Measurements from ENCODE around the gene CTTN. TPM values are rescaled to one million over a fixed set of nuclear protein-coding genes. Genes with fewer than 3 reads are reported as not detected.

The CTTN gene
- total RNA-seq, 1 experiment from 2014 or later, result 533 TPM

DNA sequence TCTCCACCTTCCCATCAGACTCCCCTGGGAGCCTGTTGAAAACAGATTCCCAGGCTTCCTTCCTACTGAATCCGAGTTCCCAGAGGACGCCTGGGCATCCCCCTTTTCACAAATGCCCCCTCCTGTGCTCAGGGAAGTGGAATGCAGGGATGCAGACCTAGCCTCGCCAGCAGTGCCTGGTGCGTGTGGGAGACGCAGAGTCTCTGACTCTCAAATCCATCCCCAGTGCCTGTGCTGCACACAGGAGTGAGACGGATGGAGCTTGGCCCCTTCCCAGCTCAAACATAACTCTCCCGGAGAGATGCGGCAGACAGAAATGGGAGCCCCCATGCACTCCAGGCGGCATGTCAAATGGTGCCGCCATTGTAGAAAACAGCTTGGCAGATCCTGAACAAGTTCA lies 62.6 kb downstream of the CTTN start:
- H3K36me3 ChIP-seq (ENCODE audit: low read depth), result no peaks in the 10 kb centered on the region
- H3K27me3 ChIP-seq (ENCODE audit: insufficient read depth, low read depth), result no peaks in the 10 kb centered on the region
- H4K20me1 ChIP-seq (ENCODE audit: insufficient read depth), result no peaks in the 10 kb centered on the region
- no peaks in the 10 kb centered on the region for H3K9me2 ChIP-seq (ENCODE audit: insufficient read depth)
- H2AFZ ChIP-seq, result no peak overlapping the region
- H3K79me2 ChIP-seq (ENCODE audit: low read depth), result no peaks in the 10 kb centered on the region
- ChIA-PET CTCF (no interaction called here), POLR2A (ENCODE audit: unreplicated experiment) (no interaction called here)
- DNase-seq, result no peak
- TF ChIP-seq, protein P1, sequence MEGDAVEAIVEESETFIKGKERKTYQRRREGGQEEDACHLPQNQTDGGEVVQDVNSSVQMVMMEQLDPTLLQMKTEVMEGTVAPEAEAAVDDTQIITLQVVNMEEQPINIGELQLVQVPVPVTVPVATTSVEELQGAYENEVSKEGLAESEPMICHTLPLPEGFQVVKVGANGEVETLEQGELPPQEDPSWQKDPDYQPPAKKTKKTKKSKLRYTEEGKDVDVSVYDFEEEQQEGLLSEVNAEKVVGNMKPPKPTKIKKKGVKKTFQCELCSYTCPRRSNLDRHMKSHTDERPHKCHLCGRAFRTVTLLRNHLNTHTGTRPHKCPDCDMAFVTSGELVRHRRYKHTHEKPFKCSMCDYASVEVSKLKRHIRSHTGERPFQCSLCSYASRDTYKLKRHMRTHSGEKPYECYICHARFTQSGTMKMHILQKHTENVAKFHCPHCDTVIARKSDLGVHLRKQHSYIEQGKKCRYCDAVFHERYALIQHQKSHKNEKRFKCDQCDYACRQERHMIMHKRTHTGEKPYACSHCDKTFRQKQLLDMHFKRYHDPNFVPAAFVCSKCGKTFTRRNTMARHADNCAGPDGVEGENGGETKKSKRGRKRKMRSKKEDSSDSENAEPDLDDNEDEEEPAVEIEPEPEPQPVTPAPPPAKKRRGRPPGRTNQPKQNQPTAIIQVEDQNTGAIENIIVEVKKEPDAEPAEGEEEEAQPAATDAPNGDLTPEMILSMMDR (conservative IDR thresholded peaks at IDR 0.05), result no peak
- no peak for TF ChIP-seq EZH2 (IDR thresholded peaks at IDR 0.05; ENCODE audit: low read depth)
- intact Hi-C loops (cut with micrococcal nuclease; ENCODE audit: unreplicated experiment), result no loop called here
- H3F3A ChIP-seq (ENCODE audit: insufficient read depth, low read depth), result no peaks in the 10 kb centered on the region
- no TSS peak for BruUV-seq (replicated peaks)
- H3K4me1 ChIP-seq (replicated peaks; ENCODE audit: insufficient read depth), result no peaks in the 10 kb centered on the region
- H3K27ac ChIP-seq, result no peak overlapping the region
- H3K9me3 ChIP-seq (ENCODE audit: insufficient read depth, low read depth), result no peaks in the 10 kb centered on the region
- no peak overlapping the region for H3K4me2 ChIP-seq
- no peak overlapping the region for H3K4me3 ChIP-seq

DNA sequence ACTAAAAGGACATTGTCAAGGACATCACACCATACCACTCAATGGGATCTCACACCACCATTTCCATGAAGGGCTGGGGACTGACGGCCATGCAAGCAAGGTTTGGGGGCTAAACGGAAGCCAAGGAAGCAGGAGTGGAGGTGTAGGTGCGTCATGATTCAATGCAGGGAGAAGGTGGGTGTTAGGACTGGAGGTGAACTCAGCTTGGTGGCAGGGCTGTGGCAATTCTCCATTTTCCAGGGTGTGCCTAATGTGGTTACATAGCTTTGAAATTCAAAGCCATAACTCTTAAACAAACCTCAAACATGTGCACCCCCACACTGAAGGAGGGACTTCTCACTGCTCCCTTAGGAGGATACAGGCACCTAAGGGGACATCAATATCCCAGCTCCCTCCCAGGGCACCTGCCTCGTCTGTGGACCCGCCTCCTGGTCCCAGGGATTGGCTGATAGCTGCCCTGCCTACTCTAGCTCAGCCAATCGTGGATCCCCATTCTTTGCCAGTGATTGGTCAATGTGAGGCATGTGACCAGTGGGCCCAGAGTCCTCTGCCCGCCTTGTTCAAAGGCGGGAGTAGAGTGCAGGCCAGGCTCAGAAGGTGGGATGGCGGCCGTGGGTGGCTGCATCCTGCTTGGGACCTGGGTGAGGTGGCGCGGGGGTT lies 64.6 kb downstream of the CTTN start:
- intact Hi-C loops (cut with micrococcal nuclease; ENCODE audit: unreplicated experiment), result no loop called here
- Histone ChIP-seq H2AFZ (no peak overlapping the region), H3K36me3 (ENCODE audit: low read depth) (no peaks in the 10 kb centered on the region), H3K4me2 (no peak overlapping the region), H3K79me2 (ENCODE audit: low read depth) (no peaks in the 10 kb centered on the region), H3K9me3 (ENCODE audit: insufficient read depth, low read depth) (no peaks in the 10 kb centered on the region), H3K9me2 (ENCODE audit: insufficient read depth) (no peaks in the 10 kb centered on the region), H3K4me3 (no peak overlapping the region), H3F3A (ENCODE audit: insufficient read depth, low read depth) (peaks cover 3% of the 10 kb centered on the region; the same call in 1 of the 2 replicates), H3K27me3 (ENCODE audit: insufficient read depth, low read depth) (no peaks in the 10 kb centered on the region), H3K27ac (no peak overlapping the region), H3K4me1 (replicated peaks; ENCODE audit: insufficient read depth) (no peaks in the 10 kb centered on the region), H4K20me1 (ENCODE audit: insufficient read depth) (no peaks in the 10 kb centered on the region)
- POLR2A ChIA-PET (ENCODE audit: unreplicated experiment), result interaction anchor here (0.7 kb wide), 1 partner anchor 139 kb away, joined by 3 read pairs; no protein-coding TSS in a partner anchor
- CTCF ChIA-PET, result no interaction called here
- BruUV-seq (replicated peaks), result no TSS peak
- peak in 1 of 2 experiments; percentile 27 for DNase-seq
- TF ChIP-seq, protein P1 (conservative IDR thresholded peaks at IDR 0.05), result no peak
- no peak for TF ChIP-seq EZH2 (IDR thresholded peaks at IDR 0.05; ENCODE audit: low read depth)

DNA sequence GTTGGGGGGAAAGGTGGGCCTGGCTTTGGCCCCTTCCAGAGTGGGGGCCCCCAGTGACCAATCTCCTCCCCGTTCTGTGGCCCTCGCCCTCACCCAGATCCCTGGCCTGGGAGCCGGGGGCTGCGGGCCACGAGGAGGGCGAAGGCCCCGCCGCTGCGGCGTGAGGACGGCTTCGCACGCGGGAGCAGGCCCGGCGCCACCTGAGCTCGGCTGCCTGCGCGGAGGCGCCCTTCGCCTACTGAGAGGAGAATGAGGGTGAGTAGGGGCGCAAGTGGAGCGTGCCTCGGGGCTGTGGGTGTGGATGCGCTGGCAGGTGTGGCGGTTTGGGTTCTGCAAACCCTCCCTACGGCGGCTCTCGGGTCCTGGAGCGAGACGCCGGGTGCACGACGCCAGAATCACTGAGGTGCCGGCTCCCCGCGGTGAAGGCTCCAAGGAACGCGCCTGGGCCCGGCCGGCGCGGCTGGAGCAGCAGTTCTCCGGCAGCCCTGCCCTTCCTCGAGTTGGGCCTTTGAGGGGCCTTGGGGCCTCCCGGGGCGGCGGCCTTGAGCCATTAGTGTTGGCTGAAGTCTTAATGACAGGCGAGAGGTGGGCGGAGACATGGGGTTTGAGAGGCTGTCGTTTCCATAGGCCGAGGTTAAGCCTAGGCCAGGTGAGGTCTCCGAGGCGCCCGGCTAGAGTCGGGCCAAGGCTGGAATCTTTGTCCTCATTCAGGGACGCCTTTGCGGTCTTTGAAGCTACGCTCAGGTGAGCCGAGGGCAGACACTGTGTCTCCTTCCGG lies 65.3 kb downstream of the CTTN start:
- intact Hi-C loops (cut with micrococcal nuclease; ENCODE audit: unreplicated experiment), result no loop called here
- no peak for TF ChIP-seq EZH2 (IDR thresholded peaks at IDR 0.05; ENCODE audit: low read depth)
- TF ChIP-seq, protein P1 (conservative IDR thresholded peaks at IDR 0.05), result no peak
- H3K4me2 ChIP-seq, result no peak overlapping the region
- no peaks in the 10 kb centered on the region for H3K9me2 ChIP-seq (ENCODE audit: insufficient read depth)
- no peaks in the 10 kb centered on the region for H3K9me3 ChIP-seq (ENCODE audit: insufficient read depth, low read depth)
- no peaks in the 10 kb centered on the region for H3K4me1 ChIP-seq (replicated peaks; ENCODE audit: insufficient read depth)
- DNase-seq, result peak in 1 of 2 experiments; percentile 30
- H2AFZ ChIP-seq, result no peak overlapping the region
- BruUV-seq (replicated peaks), result no TSS peak
- H3K79me2 ChIP-seq (ENCODE audit: low read depth), result no peaks in the 10 kb centered on the region
- H4K20me1 ChIP-seq (ENCODE audit: insufficient read depth), result no peaks in the 10 kb centered on the region
- H3K4me3 ChIP-seq, result no peak overlapping the region
- no peak overlapping the region for H3K27ac ChIP-seq
- POLR2A ChIA-PET (ENCODE audit: unreplicated experiment), result interaction anchor here (0.7 kb wide), 1 partner anchor 140 kb away, joined by 3 read pairs; no protein-coding TSS in a partner anchor
- H3F3A ChIP-seq (ENCODE audit: insufficient read depth, low read depth), result peaks cover 8% of the 10 kb centered on the region; the same call in 1 of the 2 replicates
- no peaks in the 10 kb centered on the region for H3K27me3 ChIP-seq (ENCODE audit: insufficient read depth, low read depth)
- no peaks in the 10 kb centered on the region for H3K36me3 ChIP-seq (ENCODE audit: low read depth)
- CTCF ChIA-PET, result no interaction called here

Data from PC-9 (cell line).